HG02642 (cell line): ENCODE measurements around the gene RANBP2.
"Not testable (repeated sequence)": the region's sequence is repeated elsewhere in the genome, so short reads cannot be mapped to it uniquely, and the experiment has no call there.

ENCODE experiments used
- ATAC-seq: cut with Tn5 transposase; IDR thresholded peaks from one replicate; pipeline ENCODE4 v1.9.1; 2021; ENCODE audit warnings: mild to moderate bottlenecking; ENCODE audit not compliant: unreplicated experiment, poor library complexity

The RANBP2 gene

GRCh38 chr2:108719149-108720044, at the start of gene RANBP2:
RANBP2 (plus strand) TSS chr2:108719482; CDS start chr2:108719607, 125 bp downstream.
- peak; percentile 99 for ATAC-seq

DNA sequence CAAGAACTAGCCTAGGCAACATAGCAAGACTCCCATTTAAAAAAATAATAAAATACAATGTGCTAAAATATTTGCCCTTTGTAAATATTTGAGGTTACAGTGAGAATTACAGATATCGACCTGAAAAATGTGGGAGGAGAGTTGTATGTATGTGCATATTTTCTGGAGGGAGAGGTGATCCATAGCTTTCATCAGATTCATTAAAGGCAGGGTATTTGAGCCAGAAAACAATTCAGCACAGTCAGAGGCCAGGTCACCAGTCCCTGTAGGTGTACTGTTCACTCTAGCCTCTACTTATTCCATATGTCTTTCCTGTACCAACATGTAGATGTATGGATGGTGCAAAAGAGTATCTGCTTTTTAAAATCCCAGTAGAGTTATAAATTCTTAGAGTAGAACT, 49.0 kb upstream of the RANBP2 start:
- ATAC-seq, result not testable (repeated sequence)

DNA sequence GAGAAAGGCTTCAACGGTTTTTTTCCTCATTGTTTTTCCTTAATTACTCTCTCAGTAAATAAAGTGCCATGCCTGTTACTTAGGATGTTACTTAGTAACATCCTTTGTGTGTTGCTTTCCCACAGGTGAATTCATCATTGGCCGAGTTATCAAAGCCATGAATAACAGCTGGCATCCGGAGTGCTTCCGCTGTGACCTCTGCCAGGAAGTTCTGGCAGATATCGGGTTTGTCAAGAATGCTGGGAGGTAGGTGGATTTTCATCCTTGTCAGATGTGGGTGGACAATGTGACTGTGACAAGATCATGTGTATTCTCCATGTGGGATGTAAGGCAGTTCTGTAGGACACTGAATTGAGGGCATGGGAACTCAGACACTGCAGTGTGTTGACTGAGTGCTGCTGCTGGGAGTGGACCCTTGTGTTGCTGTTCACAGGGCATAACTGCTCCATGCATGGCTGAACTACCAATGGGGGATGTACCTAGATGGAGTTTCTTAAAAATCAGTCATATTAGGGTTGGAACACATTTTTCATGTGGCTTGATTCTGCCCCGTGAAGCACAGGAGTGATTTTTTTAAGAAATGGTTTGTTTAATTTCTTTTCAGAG, 47.0 kb upstream of the RANBP2 start:
- ATAC-seq, result not testable (repeated sequence)

DNA sequence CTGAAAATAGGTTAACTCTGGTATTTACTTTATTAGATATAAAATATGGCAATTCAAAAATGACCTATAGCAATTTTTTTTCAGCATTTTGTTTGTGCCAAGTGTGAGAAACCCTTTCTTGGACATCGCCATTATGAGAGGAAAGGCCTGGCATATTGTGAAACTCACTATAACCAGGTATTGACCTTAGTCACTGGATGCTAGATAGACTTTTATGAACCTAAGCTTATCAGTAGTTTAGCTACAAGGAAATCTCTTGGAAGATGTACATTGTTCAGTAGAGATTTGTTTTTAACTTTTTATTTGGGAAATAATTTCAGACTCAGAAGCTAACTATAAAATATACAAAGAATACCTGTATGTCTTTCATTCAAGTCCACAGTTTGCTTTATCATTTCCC, 42.8 kb upstream of the RANBP2 start:
- not testable (repeated sequence) for ATAC-seq

GRCh38 chr2:108677239-108677744, 42.0 kb upstream of the RANBP2 start:
- ATAC-seq, result not testable (repeated sequence)

GRCh38 chr2:108678198-108678651, 41.1 kb upstream of the RANBP2 start:
- not testable (repeated sequence) for ATAC-seq

GRCh38 chr2:108680805-108681204, 38.5 kb upstream of the RANBP2 start:
- not testable (repeated sequence) for ATAC-seq

GRCh38 chr2:108688818-108689756, 30.2 kb upstream of the RANBP2 start:
- not testable (repeated sequence) for ATAC-seq

DNA sequence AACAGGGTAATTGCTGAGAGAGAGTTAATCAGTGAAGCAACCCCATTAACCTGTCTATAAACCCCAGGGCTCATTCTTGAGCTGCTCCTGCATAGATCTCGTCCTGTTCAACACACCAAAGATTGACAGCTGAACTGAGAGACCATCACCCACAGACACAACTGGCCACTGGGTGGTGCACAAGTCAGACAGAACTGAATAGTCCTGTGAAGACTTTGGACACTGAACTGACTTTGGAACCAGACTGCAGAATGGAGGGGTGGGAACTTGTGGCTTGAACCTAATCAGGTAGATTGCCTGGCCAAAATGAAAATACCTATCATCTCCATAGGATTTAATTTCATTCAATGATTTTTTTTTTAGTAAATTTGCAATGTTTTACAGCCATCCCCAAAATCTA, 29.3 kb upstream of the RANBP2 start:
- ATAC-seq, result peak; percentile 82

DNA sequence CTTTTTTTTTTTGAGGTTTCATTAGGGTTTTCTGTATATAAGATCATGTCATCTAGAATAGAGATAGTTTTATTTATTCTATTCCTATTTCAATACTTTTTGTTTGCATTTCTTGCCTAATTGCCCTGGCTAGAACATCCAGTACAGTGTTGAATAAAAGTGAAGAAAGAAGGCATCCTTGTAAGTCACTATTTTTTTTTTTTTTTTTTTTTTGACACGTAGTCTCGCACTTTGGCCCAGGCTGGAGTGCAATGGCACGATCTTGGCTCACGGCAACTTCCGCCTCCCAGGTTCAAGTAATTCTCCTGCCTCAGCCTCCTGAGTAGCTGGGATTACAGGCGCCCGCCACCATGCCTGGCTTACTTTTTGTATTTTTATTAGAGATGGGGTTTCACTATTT, 27.8 kb upstream of the RANBP2 start:
- ATAC-seq, result no peak

DNA sequence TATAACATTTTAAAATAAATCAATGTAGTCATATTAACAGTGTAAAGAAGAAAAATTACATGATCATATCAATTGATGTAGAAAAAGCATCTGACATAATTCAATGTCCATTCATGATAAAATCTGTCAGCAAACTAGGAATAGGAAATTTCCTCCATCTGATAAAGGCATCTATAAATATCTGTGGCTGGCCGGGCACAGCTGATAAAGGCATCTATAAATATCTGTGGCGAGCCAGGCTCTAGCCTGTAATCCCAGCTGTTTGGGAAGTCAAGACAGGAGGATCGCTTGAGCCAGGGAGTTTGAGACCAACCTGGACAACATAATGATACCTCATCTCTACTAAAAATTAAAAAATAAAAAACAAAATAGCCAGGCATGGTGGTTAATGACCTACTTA, 18.1 kb upstream of the RANBP2 start:
- no peak for ATAC-seq

GRCh38 chr2:108701806-108702205, 17.5 kb upstream of the RANBP2 start:
- no peak for ATAC-seq

- ATAC-seq, result no peak
Measured at GRCh38 chr2:108704871-108705270, 14.4 kb upstream of the RANBP2 start.

DNA sequence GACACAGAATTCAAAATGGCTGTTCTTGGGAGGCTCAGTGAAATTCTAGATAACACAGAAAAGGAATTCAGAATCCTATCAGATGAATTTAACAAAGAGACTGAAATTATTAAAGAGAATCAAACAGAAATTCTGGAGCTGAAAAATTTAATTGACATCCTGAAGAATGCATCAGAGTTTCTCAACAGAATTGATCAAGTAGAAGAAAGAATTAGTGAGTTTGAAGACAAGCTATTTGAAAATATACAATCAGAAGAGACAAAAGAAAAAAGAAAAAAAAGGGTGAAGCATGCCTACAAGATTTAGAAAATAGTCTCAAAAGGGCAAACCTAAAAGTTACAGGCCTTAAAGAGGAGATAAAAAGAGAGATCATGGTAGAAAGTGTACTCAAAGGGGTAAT, 12.0 kb upstream of the RANBP2 start:
- ATAC-seq, result no peak

DNA sequence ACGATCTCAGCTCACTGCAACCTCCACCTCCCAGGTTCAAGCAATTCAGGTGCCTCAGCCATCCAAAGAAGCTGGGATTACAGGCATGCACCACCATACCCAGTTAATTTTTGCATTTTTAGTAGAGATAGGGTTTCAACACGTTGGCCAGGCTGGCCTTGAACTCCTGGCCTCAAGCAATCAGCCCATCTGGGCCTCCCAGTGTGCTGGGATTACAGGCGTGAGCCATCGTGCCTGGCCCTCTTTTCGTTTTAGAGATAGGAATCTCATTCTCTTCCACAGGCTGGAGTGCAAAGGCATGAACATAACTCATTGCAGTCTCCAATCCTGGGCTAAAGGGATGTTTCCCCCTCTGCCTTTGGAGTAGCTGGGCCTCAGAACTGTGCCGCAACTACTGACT, 2.3 kb upstream of the RANBP2 start:
- not testable (repeated sequence) for ATAC-seq

DNA sequence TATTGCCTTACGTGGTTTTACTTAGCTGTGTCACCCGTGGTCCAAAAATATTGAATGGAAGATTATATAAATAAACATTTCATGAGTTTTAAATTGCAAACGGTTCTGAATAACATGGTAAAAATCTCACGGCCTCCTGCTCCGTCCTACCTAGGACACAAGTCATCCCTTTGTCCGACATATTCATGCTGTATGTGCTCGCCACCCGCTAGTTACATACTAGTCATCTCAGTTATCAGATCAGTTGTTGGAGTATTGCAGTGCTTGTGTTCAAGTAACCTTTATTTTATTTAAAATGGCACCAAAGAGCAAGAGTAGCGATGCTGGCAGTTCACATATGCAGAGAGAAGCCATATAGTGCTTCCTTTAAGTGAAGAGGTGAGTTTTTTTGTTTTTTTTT, 6.8 kb downstream of the RANBP2 start:
- ATAC-seq, result not testable (repeated sequence)

DNA sequence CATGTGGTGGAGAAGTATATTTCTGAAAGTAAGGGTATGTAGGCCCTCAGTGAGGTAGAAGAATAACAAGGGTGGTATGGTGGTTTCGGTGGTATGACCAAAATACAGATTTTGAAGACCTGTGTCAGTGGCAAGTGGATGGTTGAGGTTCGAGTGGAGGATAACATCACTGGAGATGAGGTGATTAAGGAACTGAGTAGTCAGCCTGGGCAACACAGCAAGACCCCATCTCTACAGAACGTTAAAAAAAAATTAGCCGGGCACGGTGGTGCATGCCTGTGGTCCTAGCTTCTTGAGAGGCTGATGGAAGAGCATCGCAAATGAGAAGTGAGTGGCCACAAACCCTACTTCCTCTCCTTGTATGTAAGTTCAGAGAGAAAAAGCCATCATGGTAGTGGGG, 15.4 kb downstream of the RANBP2 start:
- not testable (repeated sequence) for ATAC-seq

DNA sequence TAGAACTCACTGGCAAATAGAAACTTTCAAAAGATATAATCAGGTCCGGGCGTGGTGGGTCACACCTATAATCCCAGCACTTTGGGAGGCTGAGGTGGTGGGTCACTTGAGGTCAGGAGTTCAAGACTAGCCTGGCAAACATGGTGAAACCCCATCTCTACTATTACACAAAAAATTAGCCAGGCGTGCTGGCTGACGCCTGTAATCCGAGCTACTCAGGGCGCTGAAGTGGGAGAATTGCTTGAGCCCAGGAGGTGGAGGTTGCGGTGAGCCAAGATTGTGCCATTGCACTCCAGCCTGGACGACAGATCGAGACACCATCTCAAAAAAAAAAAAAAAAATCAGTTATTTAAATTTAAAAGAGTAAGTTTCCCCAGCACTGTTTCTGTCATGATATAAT, 38.7 kb downstream of the RANBP2 start:
- not testable (repeated sequence) for ATAC-seq

- not testable (repeated sequence) for ATAC-seq
Measured at GRCh38 chr2:108762618-108763017, 43.3 kb downstream of the RANBP2 start.

GRCh38 chr2:108766671-108767070, 47.4 kb downstream of the RANBP2 start:
- ATAC-seq, result not testable (repeated sequence)
